GM12874 (cell line): ENCODE data around the gene ARR3.

Experiments
- TF ChIP-seq, protein P1 (sequence below): IDR thresholded peaks from 2 replicates; pipeline ENCODE4 v1.5.1; 2011; ENCODE audit warnings: low read depth, mild to moderate bottlenecking, control low read depth, low read length, moderate library complexity; ENCODE audit not compliant: insufficient read depth

The ARR3 gene

DNA sequence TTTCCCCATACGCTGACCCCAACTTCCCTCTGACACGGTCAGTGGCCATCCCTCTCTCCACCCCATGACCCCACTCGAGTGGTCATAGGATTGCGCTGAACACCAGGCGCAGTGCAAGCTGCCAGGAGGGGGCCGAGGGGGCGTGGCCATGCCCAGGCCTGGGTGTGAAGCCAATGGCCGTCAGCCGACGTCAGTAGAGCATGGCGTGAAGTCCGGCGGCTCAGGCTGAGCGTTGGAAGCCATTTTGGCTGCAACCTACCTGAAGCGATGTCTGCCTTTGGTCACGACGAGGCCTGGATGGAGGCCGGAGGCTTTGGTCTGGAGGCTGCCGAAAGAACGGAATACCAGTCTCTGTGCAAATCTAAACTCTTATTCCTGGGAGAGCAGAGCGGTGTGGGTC lies 13.8 kb downstream of the ARR3 start, which contains the start of gene RAB41:
Gene RAB41, plus strand, starts transcription at position 222 of the 400 bp plus-strand sequence. Its CDS starts 46 bp downstream, at position 268.
- TF ChIP-seq, protein P1, sequence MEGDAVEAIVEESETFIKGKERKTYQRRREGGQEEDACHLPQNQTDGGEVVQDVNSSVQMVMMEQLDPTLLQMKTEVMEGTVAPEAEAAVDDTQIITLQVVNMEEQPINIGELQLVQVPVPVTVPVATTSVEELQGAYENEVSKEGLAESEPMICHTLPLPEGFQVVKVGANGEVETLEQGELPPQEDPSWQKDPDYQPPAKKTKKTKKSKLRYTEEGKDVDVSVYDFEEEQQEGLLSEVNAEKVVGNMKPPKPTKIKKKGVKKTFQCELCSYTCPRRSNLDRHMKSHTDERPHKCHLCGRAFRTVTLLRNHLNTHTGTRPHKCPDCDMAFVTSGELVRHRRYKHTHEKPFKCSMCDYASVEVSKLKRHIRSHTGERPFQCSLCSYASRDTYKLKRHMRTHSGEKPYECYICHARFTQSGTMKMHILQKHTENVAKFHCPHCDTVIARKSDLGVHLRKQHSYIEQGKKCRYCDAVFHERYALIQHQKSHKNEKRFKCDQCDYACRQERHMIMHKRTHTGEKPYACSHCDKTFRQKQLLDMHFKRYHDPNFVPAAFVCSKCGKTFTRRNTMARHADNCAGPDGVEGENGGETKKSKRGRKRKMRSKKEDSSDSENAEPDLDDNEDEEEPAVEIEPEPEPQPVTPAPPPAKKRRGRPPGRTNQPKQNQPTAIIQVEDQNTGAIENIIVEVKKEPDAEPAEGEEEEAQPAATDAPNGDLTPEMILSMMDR: no peak

GRCh38 chrX:70289168-70289792 lies 21.1 kb downstream of the ARR3 start:
- TF ChIP-seq, protein P1: no peak

DNA sequence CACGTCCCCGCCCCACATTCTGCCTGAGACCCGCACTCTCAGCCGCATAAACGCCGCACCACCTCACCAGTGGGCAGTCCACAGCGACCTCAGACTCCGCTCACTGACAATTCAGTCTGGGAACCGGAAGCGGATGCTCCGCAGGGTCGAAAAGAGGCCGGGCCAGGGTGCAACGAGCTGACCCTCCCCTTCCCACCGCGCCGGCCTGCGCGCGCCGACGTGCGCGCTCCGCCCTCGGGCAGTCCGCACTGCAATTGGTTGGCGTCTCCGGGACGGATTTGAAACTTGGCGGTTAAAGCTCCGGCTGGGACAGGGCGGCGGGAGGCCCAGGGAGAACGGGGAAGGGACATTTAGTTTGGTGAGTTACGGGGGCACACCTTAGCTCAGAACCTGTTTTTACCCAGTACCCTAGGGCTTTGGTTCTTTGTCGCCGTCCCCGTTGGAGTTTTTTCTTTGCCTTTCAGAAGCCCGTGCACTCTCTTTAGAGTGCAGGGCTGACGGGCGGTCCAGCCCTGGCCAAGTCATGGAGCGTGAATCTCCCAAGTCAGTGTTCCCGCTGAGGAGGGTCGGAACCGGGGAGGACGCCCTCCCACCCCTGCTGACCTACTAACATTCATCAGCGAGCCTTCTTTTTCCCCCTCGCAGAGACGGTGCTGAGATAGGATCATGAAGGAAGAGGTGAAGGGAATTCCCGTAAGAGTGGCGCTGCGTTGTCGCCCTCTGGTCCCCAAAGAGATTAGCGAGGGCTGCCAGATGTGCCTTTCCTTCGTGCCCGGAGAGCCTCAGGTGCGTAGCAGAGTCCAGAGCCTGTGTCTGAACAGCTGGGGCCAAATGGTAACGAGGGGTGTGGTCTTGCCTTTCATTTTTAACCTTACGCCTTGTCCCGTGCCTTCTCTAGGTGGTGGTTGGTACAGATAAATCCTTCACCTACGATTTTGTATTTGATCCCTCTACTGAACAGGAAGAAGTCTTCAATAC lies 21.9 kb downstream of the ARR3 start, which contains the start of the genes KIF4A and PDZD11:
Gene KIF4A, plus strand, starts transcription at position 312 of the 978 bp plus-strand sequence. Its CDS starts 355 bp downstream, at position 667.
Gene PDZD11, minus strand, starts transcription at position 135 of the 978 bp plus-strand sequence. CDS start 586 bp downstream, outside the sequence.
- TF ChIP-seq, protein P1: no peak

GRCh38 chrX:70292788-70293187 lies 24.7 kb downstream of the ARR3 start:
- TF ChIP-seq, protein P1: no peak

- TF ChIP-seq, protein P1: no peak
Observed at GRCh38 chrX:70293621-70294020, 25.5 kb downstream of the ARR3 start.

DNA sequence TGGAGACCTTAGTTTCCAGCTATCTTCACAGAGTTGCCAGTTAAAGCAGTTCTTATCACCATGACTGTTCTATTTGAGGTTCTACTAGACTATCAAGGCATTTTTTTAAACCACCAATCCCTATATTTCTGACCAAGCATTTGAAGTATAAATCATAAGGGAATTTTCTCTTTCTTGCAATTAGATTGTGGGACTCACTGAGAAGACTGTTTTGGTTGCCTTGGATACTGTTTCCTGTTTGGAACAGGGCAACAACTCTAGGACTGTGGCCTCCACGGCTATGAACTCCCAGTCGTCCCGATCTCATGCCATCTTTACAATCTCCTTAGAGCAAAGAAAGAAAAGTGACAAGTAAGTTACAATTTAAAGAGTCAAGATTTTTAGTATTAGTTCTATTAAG lies 33.6 kb downstream of the ARR3 start:
- TF ChIP-seq, protein P1: no peak

- TF ChIP-seq, protein P1: no peak
Observed at GRCh38 chrX:70313503-70313902, 45.4 kb downstream of the ARR3 start.
